Myocyte (in vitro differentiated cells): ENCODE data around the gene CDT1. TPM values are rescaled to one million over a fixed set of nuclear protein-coding genes. Genes with fewer than 3 reads are reported as not detected.

Experiments used
- DNase-seq: peaks from one replicate; pipeline ENCODE4 v3.0.0-alpha.2; 2012; ENCODE audit warnings: low read depth
- total RNA-seq: library from RNA; depleted of rRNA; stranded (reverse); fragments of >200 nt; gene quantifications from 2 replicates; pipeline ENCODE4 v1.2.3, GENCODE V29; 2014

The CDT1 gene
- total RNA-seq, 1 donor from 2014 or later: 0.16 TPM

DNA sequence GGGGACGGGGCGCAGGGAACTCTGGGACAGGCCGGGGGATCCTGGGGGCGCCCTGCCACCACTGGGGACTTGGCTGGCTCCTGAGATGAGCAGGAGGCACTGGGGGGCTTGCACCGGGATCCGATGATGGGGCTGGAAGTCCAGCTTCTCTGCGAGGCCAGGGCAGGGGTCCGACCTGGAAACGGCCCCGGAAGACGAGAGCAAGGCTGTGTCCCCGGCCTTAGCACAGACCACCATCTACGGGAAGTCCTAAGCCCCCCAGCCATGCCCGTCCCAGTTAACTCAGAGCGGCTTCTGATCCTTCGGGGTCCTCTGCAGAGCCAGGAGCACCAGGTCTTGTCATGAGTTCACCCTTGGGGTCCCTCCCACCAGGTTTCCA is 573 bp downstream of the CDT1 start:
- no peak for DNase-seq

GRCh38 chr16:88804552-88805339 is 1.2 kb downstream of the CDT1 start:
- DNase-seq: no peak

- DNase-seq: no peak
These were observed 1.7 kb downstream of the CDT1 start for GRCh38 chr16:88805340-88805715.

- no peak for DNase-seq
These were observed 2.4 kb downstream of the CDT1 start for GRCh38 chr16:88805887-88806393.

GRCh38 chr16:88806491-88807111 is 3.0 kb downstream of the CDT1 start:
- no peak for DNase-seq

GRCh38 chr16:88807142-88807625 is 3.6 kb downstream of the CDT1 start:
- DNase-seq: no peak

GRCh38 chr16:88807626-88808453 is 4.3 kb downstream of the CDT1 start:
- no peak for DNase-seq

DNA sequence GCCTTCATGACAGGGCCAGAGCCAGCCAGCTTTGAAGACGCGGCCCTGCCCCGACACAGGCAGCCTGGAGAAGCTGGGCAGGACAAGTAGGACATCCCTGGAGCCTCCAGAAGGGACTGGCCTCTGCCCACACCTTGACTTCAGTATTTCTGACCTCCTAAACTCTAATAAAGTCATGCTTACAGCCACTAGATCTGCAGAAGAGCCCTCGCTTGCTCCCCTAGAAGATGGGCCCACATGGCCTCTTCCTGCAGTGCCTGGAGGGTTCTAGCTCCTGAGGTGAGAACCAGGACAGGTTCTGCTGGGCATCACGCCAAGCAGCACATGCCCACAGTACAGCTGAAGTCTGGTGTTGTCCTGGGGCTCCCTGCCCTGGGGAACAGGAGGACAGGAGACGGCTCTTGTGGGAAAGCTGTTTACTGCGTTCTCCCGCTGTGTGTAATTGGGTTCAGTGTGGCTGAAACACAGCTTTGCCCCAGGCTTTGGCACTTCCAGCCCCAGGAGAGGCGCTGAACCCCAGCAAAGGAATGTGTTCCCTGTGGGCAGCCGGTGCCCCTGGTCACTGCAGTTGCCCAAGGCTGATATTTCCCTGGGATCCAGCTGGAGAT is 5.6 kb downstream of the CDT1 start:
- DNase-seq: no peak

DNA sequence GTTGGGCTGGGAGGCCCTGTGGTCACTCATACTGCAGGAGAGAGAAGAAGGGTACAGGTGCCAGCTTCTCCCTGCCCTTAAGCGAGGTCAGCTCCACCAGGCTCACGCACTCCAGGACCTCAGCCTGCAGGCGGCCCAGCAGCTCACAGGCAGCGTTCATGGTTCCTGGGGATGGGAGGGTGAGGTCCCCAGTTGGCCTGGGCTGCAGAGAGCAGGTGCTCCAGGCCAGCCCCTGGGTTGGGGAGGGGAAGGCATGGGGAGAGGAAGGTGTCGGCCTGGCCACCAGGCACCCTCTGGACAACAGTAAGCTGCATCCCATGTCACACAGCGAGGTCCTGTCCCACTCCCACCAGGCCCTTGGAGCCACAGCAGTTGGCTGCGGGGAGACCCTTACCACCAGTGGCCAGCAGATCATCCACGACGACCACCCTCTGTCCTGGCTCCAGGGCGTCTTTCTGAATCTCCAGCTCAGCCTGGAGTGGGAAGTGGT is 6.1 kb downstream of the CDT1 start:
- DNase-seq: peak; percentile 54

GRCh38 chr16:88810166-88810911 is 6.8 kb downstream of the CDT1 start:
- DNase-seq: no peak

DNA sequence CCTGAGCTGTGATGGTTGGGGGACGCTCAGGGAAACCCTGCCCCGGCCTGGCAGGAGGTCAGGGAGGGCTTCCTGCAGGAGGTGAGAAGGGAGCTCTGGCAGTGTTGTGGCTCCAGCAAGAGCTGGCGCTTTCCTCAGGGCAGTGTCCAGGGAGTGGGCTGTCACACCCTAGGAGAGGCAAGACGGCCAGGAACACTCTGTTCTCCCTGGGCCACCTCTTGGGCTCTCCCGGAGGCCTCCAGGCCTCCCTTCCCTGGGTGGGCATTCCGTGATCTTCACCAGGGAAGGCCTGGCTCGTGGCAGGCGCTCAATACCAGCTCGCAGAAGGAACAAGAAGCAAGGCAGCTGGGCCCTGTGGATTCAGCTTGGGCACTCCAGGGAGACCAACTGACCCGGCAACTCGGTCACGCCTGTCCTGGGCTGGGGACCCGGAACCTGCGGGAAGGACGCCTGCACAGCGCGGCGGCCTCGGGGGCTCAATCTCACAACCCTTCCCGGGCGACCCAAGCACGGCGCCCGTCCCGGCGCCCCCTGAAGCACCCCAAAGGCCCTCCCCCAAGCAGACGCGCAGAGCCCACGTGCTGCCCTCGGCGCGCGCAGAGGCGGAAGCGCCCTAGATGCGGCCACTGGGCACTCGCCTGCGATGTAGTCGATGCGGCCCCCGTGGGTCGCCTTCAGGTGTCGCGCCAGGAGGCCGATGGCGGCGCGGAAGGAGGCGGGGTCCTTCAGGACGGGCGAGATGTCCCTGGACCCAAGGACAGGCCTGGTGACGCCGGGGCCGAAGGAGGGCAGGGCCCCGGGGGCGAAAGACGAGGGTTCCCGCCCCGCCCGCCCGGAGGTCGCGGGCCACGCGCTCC is 7.6 kb downstream of the CDT1 start:
- peak; percentile 90 for DNase-seq

- peak; percentile 92 for DNase-seq
These were observed 8.4 kb downstream of the CDT1 start, which contains the start of gene APRT for GRCh38 chr16:88811769-88812512. TSS of gene APRT (minus strand) at chr16:88811928. CDS start at chr16:88811899, 29 bp downstream.

DNA sequence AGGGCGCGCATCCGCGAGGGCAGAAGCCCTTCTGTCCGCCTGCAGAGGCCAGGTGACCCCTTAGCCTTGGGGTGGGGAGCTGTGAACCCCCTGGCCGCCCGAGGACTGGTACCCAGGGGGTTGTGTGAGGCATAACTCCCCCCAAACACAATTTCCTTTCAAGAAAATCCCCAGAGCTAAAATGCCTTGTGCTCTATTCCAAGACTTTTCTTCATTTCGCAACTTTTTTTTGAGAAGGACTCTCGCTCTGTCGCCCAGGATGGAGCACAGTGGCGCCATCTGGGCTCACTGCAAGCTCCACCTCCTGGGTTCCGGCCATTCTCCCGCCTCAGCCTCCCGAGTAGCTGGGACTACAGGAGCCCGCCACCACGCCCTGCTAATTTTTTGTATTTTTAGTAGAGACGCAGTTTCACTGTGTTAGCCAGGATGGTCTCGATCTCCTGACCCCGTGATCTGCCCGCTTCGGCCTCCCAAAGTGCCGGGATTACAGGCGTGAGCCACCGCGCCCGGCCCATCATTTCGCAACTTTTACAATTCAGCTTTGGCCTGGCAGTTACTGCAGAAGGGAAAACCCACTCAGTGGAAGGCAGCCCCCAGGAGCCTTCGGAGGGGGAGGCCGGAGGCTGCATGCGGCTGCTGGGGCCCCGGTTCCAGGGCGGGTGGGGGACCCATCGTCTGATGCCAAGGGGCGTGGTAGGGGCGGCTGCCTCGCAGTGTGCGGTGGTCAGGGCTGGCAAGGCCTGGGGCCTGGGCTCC is 9.1 kb downstream of the CDT1 start:
- DNase-seq: peak; percentile 41

GRCh38 chr16:88813269-88814143 is 9.9 kb downstream of the CDT1 start:
- DNase-seq: no peak

- no peak for DNase-seq
These were observed 10.5 kb downstream of the CDT1 start for GRCh38 chr16:88814144-88814502.

- no peak for DNase-seq
These were observed 11.6 kb downstream of the CDT1 start for GRCh38 chr16:88815227-88815626.
